GM19397 (cell line): ENCODE measurements around the gene SBF2.

Experiments used
- ATAC-seq: cut with Tn5 transposase; IDR thresholded peaks from one replicate; pipeline ENCODE4 v1.9.1; 2021; ENCODE audit warnings: mild to moderate bottlenecking, moderate library complexity; ENCODE audit not compliant: unreplicated experiment

SBF2 gene

GRCh38 chr11:9735236-9735635 lies 558.8 kb downstream of the SBF2 start:
- no peak for ATAC-seq

GRCh38 chr11:9733212-9733611 lies 560.8 kb downstream of the SBF2 start:
- no peak for ATAC-seq

GRCh38 chr11:9732453-9732852 lies 561.6 kb downstream of the SBF2 start:
- ATAC-seq, result no peak

DNA sequence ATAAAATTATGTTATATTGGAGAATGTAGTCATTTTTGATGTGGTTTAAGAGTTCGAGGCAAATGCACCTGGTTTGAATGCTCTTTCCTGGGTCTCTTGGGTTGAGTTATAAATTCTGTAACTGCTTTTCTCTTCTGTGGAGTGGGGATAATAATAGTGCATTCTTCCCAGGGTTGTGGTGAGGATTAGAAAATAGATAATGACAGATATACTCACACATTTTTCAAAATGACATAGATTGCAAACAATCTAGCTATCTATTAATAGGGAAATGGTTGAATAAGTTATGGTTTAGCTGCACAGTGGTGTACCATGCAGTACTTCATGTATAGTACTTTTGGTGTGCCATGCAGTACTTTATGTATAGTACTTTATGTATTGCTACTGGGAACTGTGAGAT lies 562.8 kb downstream of the SBF2 start:
- ATAC-seq, result no peak
